GM18526 (cell line): ENCODE measurements around the gene IFNA10.
"Not testable (repeated sequence)": the region's sequence is repeated elsewhere in the genome, so short reads cannot be mapped to it uniquely, and the experiment has no call there.

Source experiments
- POLR2A ChIP-seq: IDR thresholded peaks from 3 replicates; pipeline ENCODE4 v1.6.1; 2011; ENCODE audit not compliant: insufficient read length; ENCODE audit errors: extremely low read depth

IFNA10 gene

GRCh38 chr9:21174671-21175070 lies 32.3 kb downstream of the IFNA10 start:
- no peak for TF ChIP-seq POLR2A

- TF ChIP-seq POLR2A: no peak
Observed at GRCh38 chr9:21172156-21172555, 34.8 kb downstream of the IFNA10 start.

- no peak for TF ChIP-seq POLR2A
Observed at GRCh38 chr9:21171351-21171750, 35.6 kb downstream of the IFNA10 start.

- TF ChIP-seq POLR2A: not testable (repeated sequence)
Observed at GRCh38 chr9:21166560-21166959, 40.4 kb downstream of the IFNA10 start, which contains the start of gene IFNA21. Gene IFNA21, minus strand, starts transcription at chr9:21166660. Its CDS starts 48 bp downstream, at chr9:21166612.

GRCh38 chr9:21165516-21165915 lies 41.4 kb downstream of the IFNA10 start:
- no peak for TF ChIP-seq POLR2A

- no peak for TF ChIP-seq POLR2A
Observed at GRCh38 chr9:21160178-21160577, 46.8 kb downstream of the IFNA10 start.
